Coronary artery (tissue), 2 donors: ENCODE results near the gene PHACTR4.
"Not testable (repeated sequence)": the region's sequence is repeated elsewhere in the genome, so short reads cannot be mapped to it uniquely, and the experiment has no call there.

Experiments used
- DNase-seq: peaks from one replicate; pipeline ENCODE4 v3.0.0-alpha.2; 2017; ENCODE audit warnings: low spot score
- H3K27ac ChIP-seq, 2 donors: fragments of 200-600 bp; sonication (generic); one replicate each; pipeline ENCODE4 v1.5.1; 2016 to 2019
- H3K4me3 ChIP-seq: fragments of 200-600 bp; sonication (generic); 2 replicates; pipeline ENCODE4 v1.5.1; 2016; ENCODE audit warnings: mild to moderate bottlenecking, moderate library complexity
- CTCF ChIP-seq: fragments of 200-600 bp; sonication (generic); IDR thresholded peaks from one replicate; pipeline ENCODE4 v1.5.1; 2019; ENCODE audit warnings: antibody characterized with exemption

Gene PHACTR4

GRCh38 chr1:28369371-28370238 lies at the start of gene PHACTR4:
Gene PHACTR4 (plus strand): TSS chr1:28369740. CDS start chr1:28407448, 37,708 bp downstream.
- TF ChIP-seq CTCF: no peak
- peak; percentile 90 for DNase-seq

GRCh38 chr1:28322194-28322593 lies 47.3 kb upstream of the PHACTR4 start:
- no peak overlapping the region for H3K4me3 ChIP-seq
- H3K27ac ChIP-seq: no peak overlapping the region
- no peak for TF ChIP-seq CTCF
- DNase-seq: no peak

More at GRCh38 chr1:28369371-28370238, at the start of gene PHACTR4:
- Histone ChIP-seq H3K27ac (peak within 1 kb of the TSS; percentile 90 to 95), H3K4me3 (peak within 1 kb of the TSS; percentile 93)

GRCh38 chr1:28323720-28324119 lies 45.8 kb upstream of the PHACTR4 start:
- H3K27ac ChIP-seq: no peak overlapping the region
- DNase-seq: no peak
- no peak for TF ChIP-seq CTCF
- no peak overlapping the region for H3K4me3 ChIP-seq

GRCh38 chr1:28326515-28326914 lies 43.0 kb upstream of the PHACTR4 start:
- no peak for DNase-seq
- no peak for TF ChIP-seq CTCF
- H3K4me3 ChIP-seq: no peak overlapping the region
- H3K27ac ChIP-seq: no peak overlapping the region

- Histone ChIP-seq H3K4me3 (no peak overlapping the region), H3K27ac (no peak overlapping the region)
- no peak for DNase-seq
- TF ChIP-seq CTCF: no peak
Observed at GRCh38 chr1:28326984-28327383, 42.6 kb upstream of the PHACTR4 start.

GRCh38 chr1:28327431-28327830 lies 42.1 kb upstream of the PHACTR4 start:
- not testable (repeated sequence) for H3K4me3 ChIP-seq, DNase-seq, H3K27ac ChIP-seq

GRCh38 chr1:28328228-28328648 lies 41.3 kb upstream of the PHACTR4 start:
- DNase-seq: no peak
- TF ChIP-seq CTCF: no peak
- peak overlapping the region; percentile 70 for H3K4me3 ChIP-seq
- peak overlapping the region in 1 of 2 donors; percentile 87 for H3K27ac ChIP-seq
